GM18951 (cell line): ENCODE results near the gene ABLIM1.

Source experiments
- POLR2A ChIP-seq: IDR thresholded peaks from 4 replicates; pipeline ENCODE4 v1.6.1; 2011; ENCODE audit warnings: mild to moderate bottlenecking; ENCODE audit not compliant: insufficient read length, insufficient read depth; ENCODE audit errors: extremely low read depth
- in situ Hi-C: fragments of 300-500 bp; cut with MboI; formaldehyde crosslinking; loops from one replicate; pipeline ENCODE4 v1.12.0; 2022; ENCODE audit warnings: low sequenced_read_pairs, mixed read lengths, inconsistent platforms; ENCODE audit not compliant: unreplicated experiment

ABLIM1 gene

GRCh38 chr10:114397651-114398145, 260.4 kb downstream of the ABLIM1 start:
- in situ Hi-C loops = no loop called here
- no peak for TF ChIP-seq POLR2A

- in situ Hi-C loops = no loop called here
- TF ChIP-seq POLR2A = no peak
Observed at GRCh38 chr10:114396464-114396863, 261.6 kb downstream of the ABLIM1 start.

GRCh38 chr10:114395366-114396022, 262.6 kb downstream of the ABLIM1 start:
- in situ Hi-C loops = no loop called here

GRCh38 chr10:114394531-114394930, 263.5 kb downstream of the ABLIM1 start:
- no peak for TF ChIP-seq POLR2A
- in situ Hi-C loops = no loop called here

More at GRCh38 chr10:114395366-114396022, 262.6 kb downstream of the ABLIM1 start:
- TF ChIP-seq POLR2A = no peak

GRCh38 chr10:114393886-114394285, 264.2 kb downstream of the ABLIM1 start:
- in situ Hi-C loops = no loop called here
- no peak for TF ChIP-seq POLR2A

- in situ Hi-C loops = no loop called here
- TF ChIP-seq POLR2A = no peak
Observed at GRCh38 chr10:114393482-114393881, 264.6 kb downstream of the ABLIM1 start.

GRCh38 chr10:114392112-114392835, 265.8 kb downstream of the ABLIM1 start:
- in situ Hi-C loops = no loop called here
- no peak for TF ChIP-seq POLR2A

- in situ Hi-C loops = no loop called here
- TF ChIP-seq POLR2A = no peak
Observed at GRCh38 chr10:114391599-114391998, 266.5 kb downstream of the ABLIM1 start.

- no peak for TF ChIP-seq POLR2A
- in situ Hi-C loops = no loop called here
Observed at GRCh38 chr10:114389426-114389825, 268.6 kb downstream of the ABLIM1 start.

GRCh38 chr10:114388275-114388674, 269.8 kb downstream of the ABLIM1 start:
- no peak for TF ChIP-seq POLR2A
- in situ Hi-C loops = no loop called here

GRCh38 chr10:114387784-114388183, 270.3 kb downstream of the ABLIM1 start:
- in situ Hi-C loops = no loop called here
- no peak for TF ChIP-seq POLR2A

GRCh38 chr10:114386452-114386851, 271.6 kb downstream of the ABLIM1 start:
- in situ Hi-C loops = no loop called here
- no peak for TF ChIP-seq POLR2A

- no peak for TF ChIP-seq POLR2A
- in situ Hi-C loops = no loop called here
Observed at GRCh38 chr10:114385557-114385956, 272.5 kb downstream of the ABLIM1 start.

- in situ Hi-C loops = no loop called here
- TF ChIP-seq POLR2A = no peak
Observed at GRCh38 chr10:114384601-114385000, 273.5 kb downstream of the ABLIM1 start.
